Activated CD8-positive, alpha-beta T cell treated with anti-CD3 and anti-CD28 coated beads for 36 hours (primary cell): ENCODE data around the gene SLC19A1. TPM values are rescaled to one million over a fixed set of nuclear protein-coding genes. Genes with fewer than 3 reads are reported as not detected.

Source experiments
- ATAC-seq: fragments of 200-7000 bp; cut with Tn5 transposase; one replicate; pipeline ENCODE4 v1.10.0; 2021; ENCODE audit warnings: mild to moderate bottlenecking, moderate library complexity
- CTCF ChIA-PET: fragments of 350-600 bp; sonication (Branson Sonifier 250); formaldehyde crosslinking; loops from one replicate; lab custom pipeline; 2021; ENCODE audit warnings: antibody characterized with exemption; lab: Charles Lee
- POLR2A ChIA-PET: fragments of 350-600 bp; sonication (Branson Sonifier 250); formaldehyde crosslinking; loops from one replicate; lab custom pipeline; 2021; ENCODE audit warnings: antibody characterized with exemption; lab: Charles Lee
- DNase-seq: peaks from one replicate; pipeline ENCODE4 v3.0.0-alpha.2; 2020
- H3K27ac Mint-ChIP-seq: one replicate; pipeline ENCODE4 v1.8.0; 2021; ENCODE audit warnings: mild to moderate bottlenecking, mixed read lengths
- H3K27me3 Mint-ChIP-seq: one replicate; pipeline ENCODE4 v1.8.0; 2021; ENCODE audit warnings: mixed read lengths
- H3K36me3 Mint-ChIP-seq: one replicate; pipeline ENCODE4 v1.8.0; 2021; ENCODE audit warnings: low read depth, mixed read lengths
- H3K4me1 Mint-ChIP-seq: one replicate; pipeline ENCODE4 v1.8.0; 2021; ENCODE audit warnings: low read depth, mixed read lengths
- H3K4me3 Mint-ChIP-seq: one replicate; pipeline ENCODE4 v1.8.0; 2021; ENCODE audit warnings: mild to moderate bottlenecking, moderate library complexity, mixed read lengths
- H3K9me3 Mint-ChIP-seq: one replicate; pipeline ENCODE4 v1.8.0; 2021; ENCODE audit warnings: mixed read lengths
- intact Hi-C: fragments of 100-400 bp; cut with micrococcal nuclease; formaldehyde crosslinking; loops from one replicate; pipeline ENCODE4 v1.10.0; 2022
- total RNA-seq, 2 experiments: library from RNA; stranded (reverse); gene quantifications; one replicate each; pipeline ENCODE4 v1.2.3, GENCODE V29; 2021
- TF ChIP-seq, protein P1 (sequence below): fragments of 200-600 bp; IDR thresholded peaks from one replicate; pipeline ENCODE4 v1.8.0; 2022; ENCODE audit warnings: antibody characterized with exemption, mild to moderate bottlenecking

The SLC19A1 gene
- total RNA-seq, 2 experiments from 2014 or later = 40.1 to 46.1 TPM

DNA sequence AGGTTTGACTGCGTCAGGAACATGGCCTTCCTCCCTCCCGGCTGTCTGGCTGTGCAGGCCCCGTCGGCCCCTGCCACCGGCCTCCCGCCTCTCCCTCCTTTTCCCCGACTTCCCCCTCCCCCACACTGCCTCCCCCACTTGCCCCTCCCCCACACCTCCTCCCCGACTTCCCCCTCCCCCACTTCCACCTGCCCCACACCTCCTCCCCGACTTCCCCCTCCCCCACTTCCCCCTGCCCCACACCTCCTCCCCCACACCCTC lies 52.6 kb downstream of the SLC19A1 start:
- intact Hi-C loops = no loop called here
- H3K9me3 Mint-ChIP-seq = no peaks in the 10 kb centered on the region
- H3K27me3 Mint-ChIP-seq = no peaks in the 10 kb centered on the region
- H3K36me3 Mint-ChIP-seq = no peaks in the 10 kb centered on the region
- no peak overlapping the region for H3K4me3 Mint-ChIP-seq
- TF ChIP-seq, protein P1, sequence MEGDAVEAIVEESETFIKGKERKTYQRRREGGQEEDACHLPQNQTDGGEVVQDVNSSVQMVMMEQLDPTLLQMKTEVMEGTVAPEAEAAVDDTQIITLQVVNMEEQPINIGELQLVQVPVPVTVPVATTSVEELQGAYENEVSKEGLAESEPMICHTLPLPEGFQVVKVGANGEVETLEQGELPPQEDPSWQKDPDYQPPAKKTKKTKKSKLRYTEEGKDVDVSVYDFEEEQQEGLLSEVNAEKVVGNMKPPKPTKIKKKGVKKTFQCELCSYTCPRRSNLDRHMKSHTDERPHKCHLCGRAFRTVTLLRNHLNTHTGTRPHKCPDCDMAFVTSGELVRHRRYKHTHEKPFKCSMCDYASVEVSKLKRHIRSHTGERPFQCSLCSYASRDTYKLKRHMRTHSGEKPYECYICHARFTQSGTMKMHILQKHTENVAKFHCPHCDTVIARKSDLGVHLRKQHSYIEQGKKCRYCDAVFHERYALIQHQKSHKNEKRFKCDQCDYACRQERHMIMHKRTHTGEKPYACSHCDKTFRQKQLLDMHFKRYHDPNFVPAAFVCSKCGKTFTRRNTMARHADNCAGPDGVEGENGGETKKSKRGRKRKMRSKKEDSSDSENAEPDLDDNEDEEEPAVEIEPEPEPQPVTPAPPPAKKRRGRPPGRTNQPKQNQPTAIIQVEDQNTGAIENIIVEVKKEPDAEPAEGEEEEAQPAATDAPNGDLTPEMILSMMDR = no peak
- H3K27ac Mint-ChIP-seq = no peak overlapping the region
- CTCF ChIA-PET = no interaction called here
- ATAC-seq = no peak
- DNase-seq = no peak
- H3K4me1 Mint-ChIP-seq = no peaks in the 10 kb centered on the region
- POLR2A ChIA-PET = no interaction called here

DNA sequence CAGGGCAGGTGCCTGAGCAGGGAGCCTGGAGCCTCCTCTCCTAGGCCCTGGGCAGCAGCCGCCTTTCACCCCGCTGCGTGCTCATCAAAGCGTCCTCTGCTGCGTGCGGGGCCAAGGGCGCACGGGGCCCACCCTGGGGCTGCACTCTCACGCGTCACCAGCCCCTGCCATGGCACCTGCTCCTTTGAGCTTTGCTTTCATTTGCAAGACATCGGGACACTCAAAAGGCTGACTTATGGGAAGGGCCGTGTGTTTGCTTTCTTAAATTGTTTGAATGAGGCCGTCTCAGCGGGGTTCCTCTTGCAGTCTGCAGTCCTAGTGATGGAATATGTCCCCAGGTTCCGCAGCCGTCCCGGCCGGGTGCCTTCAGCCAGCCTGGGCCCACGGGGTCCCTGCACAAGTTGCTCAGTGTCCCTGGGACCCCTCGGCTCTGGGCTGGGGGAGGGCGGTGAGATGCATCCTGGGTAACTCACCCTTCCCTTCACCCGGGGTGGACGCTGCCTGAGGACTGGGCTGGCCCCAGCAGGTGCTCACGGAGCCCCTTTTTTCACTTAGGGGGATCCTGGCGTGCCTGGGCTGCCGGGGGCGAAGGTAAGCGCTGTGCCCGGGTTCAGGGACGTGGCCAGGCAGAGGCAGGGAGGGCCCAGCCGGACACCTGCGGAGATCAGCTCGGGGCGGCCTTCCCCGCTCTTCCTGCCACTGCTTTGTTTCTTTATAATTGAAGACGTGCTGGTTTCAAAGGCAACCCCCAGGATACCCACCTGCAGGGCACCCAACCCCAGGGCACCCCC lies 53.1 kb downstream of the SLC19A1 start:
- ChIA-PET CTCF (no interaction called here), POLR2A (interaction anchor here (1.2 kb wide), 1 partner anchor 9 kb away, joined by 4 read pairs; no protein-coding TSS in a partner anchor)
- DNase-seq (no peak), ATAC-seq (no peak)
- Mint-ChIP-seq H3K4me1 (no peaks in the 10 kb centered on the region), H3K36me3 (no peaks in the 10 kb centered on the region), H3K9me3 (no peaks in the 10 kb centered on the region), H3K4me3 (no peak overlapping the region), H3K27ac (no peak overlapping the region), H3K27me3 (no peaks in the 10 kb centered on the region)
- TF ChIP-seq, protein P1 = no peak
- intact Hi-C loops = no loop called here

DNA sequence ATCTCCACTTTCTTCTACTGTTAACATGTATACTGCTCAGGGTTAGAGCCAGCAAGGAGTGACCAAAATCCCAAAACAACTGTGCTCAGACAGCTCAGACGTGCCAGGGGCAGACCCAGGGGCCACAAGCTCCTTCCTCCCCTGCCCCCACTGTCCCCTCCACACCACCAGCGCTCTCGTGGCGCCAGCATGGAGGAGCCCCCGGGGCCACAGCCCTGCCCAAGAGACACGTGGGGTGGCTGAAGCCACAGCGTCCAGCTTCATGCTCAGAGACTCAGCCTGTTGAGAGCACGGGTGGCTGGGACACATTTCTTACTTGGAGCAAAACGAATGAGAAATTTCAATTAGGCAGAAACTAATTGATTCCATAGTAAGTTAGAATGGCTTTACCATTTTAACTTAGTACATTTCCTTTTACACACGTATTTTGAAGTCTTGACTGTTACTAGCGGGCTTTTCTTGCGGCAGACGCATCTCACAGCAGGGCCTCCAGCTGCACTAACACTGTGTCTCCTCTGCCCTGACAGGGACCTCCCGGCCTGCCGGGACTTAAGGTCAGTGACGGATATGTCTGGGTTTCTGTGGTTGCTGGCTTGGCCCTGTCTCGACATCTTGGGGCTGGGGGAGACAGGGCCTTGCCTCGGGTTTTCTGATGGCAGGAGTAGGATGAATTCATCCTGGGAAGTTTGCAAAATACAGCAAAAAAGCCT lies 54.2 kb downstream of the SLC19A1 start:
- TF ChIP-seq, protein P1 = no peak
- Mint-ChIP-seq H3K4me3 (no peak overlapping the region), H3K36me3 (no peaks in the 10 kb centered on the region), H3K4me1 (peaks cover 4% of the 10 kb centered on the region), H3K27me3 (no peaks in the 10 kb centered on the region), H3K9me3 (no peaks in the 10 kb centered on the region), H3K27ac (no peak overlapping the region)
- DNase-seq = no peak
- CTCF ChIA-PET = no interaction called here
- POLR2A ChIA-PET = interaction anchor here (1.2 kb wide), 1 partner anchor 8 kb away, joined by 4 read pairs; no protein-coding TSS in a partner anchor
- ATAC-seq = no peak
- intact Hi-C loops = no loop called here

DNA sequence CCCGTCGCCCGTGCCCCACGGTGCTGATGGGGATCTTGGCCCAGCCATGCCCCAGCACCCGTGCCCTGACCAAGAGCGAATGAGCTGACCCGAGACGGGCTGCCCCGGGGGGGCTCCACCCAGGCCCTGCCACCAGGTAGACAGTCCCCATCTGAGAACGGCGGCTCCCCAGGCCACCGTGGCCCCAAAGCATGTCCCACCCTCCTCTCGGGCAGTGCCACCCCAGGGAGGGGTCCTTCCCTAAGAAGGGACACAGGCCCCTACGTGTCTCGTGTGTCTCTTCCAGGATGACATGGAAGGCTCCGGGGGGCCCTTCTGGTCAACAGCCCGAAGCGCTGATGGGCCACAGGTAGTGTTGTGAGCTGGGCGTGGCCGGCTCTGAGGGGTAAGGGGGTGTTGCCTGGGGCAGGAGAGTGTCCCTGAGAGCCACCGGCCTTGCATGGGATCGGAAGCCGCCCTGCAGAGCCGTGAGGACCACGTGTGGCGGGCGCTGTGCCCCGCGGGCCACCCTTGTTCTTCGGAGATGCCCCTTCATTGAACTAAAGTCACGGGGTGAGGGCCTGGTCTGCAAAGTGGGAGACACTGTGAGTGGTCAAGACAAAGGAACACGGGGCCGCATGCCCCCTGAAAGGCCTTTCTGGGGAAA lies 55.0 kb downstream of the SLC19A1 start:
- POLR2A ChIA-PET = no interaction called here
- no peaks in the 10 kb centered on the region for H3K36me3 Mint-ChIP-seq
- no peaks in the 10 kb centered on the region for H3K9me3 Mint-ChIP-seq
- CTCF ChIA-PET = no interaction called here
- peaks cover 6% of the 10 kb centered on the region for H3K4me1 Mint-ChIP-seq
- no peaks in the 10 kb centered on the region for H3K27me3 Mint-ChIP-seq
- ATAC-seq (no peak), DNase-seq (no peak)
- no peak overlapping the region for H3K4me3 Mint-ChIP-seq
- no peak overlapping the region for H3K27ac Mint-ChIP-seq
- TF ChIP-seq, protein P1 = no peak
- intact Hi-C loops = no loop called here
